OCI-LY1 (cell line): ENCODE measurements around the gene TMOD3.
"Not testable (repeated sequence)": the region's sequence is repeated elsewhere in the genome, so short reads cannot be mapped to it uniquely, and the experiment has no call there.

Experiments
- H2AFZ ChIP-seq: fragments of 200-600 bp; sonication (generic), shearing (Covaris generic); 2 replicates; pipeline ENCODE4 v1.6.0; 2014; ENCODE audit warnings: antibody characterized with exemption, mild to moderate bottlenecking, low read length
- H3F3A ChIP-seq: fragments of 200-600 bp; sonication (generic), shearing (Covaris generic); 2 replicates; pipeline ENCODE4 v1.6.0; 2014; ENCODE audit warnings: mild to moderate bottlenecking, antibody characterized with exemption, low read length, moderate library complexity; ENCODE audit not compliant: insufficient read depth
- H3K27ac ChIP-seq: fragments of 200-600 bp; sonication (generic); 2 replicates; pipeline ENCODE4 v1.5.1; 2014; ENCODE audit warnings: low read length, mixed run types, mild to moderate bottlenecking, low read depth; ENCODE audit not compliant: poor library complexity, severe bottlenecking
- H3K27me3 ChIP-seq: fragments of 200-600 bp; sonication (generic); 2 replicates; pipeline ENCODE4 v1.6.0; 2014; ENCODE audit warnings: antibody characterized with exemption, mild to moderate bottlenecking, low read length, moderate library complexity; ENCODE audit not compliant: insufficient read depth
- H3K36me3 ChIP-seq: fragments of 200-600 bp; sonication (generic); 2 replicates; pipeline ENCODE4 v1.6.1; 2014; ENCODE audit warnings: mild to moderate bottlenecking, antibody characterized with exemption, low read length, moderate library complexity, mixed read lengths; ENCODE audit not compliant: insufficient read depth
- H3K4me1 ChIP-seq: fragments of 200-600 bp; sonication (generic); 2 replicates; pipeline ENCODE4 v1.5.1; 2014; ENCODE audit warnings: mild to moderate bottlenecking, low read length, moderate library complexity; ENCODE audit not compliant: insufficient read depth, severe bottlenecking
- H3K4me2 ChIP-seq: fragments of 200-600 bp; sonication (generic), shearing (Covaris generic); 2 replicates; pipeline ENCODE4 v1.6.1; 2014; ENCODE audit warnings: low read length
- H3K4me3 ChIP-seq: fragments of 200-600 bp; sonication (generic); 2 replicates; pipeline ENCODE4 v1.5.1; 2014; ENCODE audit warnings: low read length, low read depth, mild to moderate bottlenecking, mixed read lengths; ENCODE audit not compliant: poor library complexity, severe bottlenecking
- H3K79me2 ChIP-seq: fragments of 200-600 bp; shearing (Covaris generic); 2 replicates; pipeline ENCODE4 v1.6.1; 2016; ENCODE audit warnings: mixed run types, low read length, mixed read lengths; ENCODE audit not compliant: insufficient read depth
- H3K9ac ChIP-seq: fragments of 200-600 bp; sonication (generic), shearing (Covaris generic); 2 replicates; pipeline ENCODE4 v1.6.1; 2014; ENCODE audit warnings: mild to moderate bottlenecking, low read length, mixed read lengths
- H3K9me2 ChIP-seq: fragments of 200-600 bp; sonication (generic), shearing (Covaris generic); 2 replicates; pipeline ENCODE4 v1.6.1; 2014; ENCODE audit warnings: low read depth, mild to moderate bottlenecking, low read length, mixed read lengths
- H3K9me3 ChIP-seq: fragments of 200-600 bp; shearing (Covaris generic); 2 replicates; pipeline ENCODE4 v1.6.1; 2014; ENCODE audit warnings: low read length, mixed read lengths
- H4K20me1 ChIP-seq: fragments of 200-600 bp; sonication (generic), shearing (Covaris generic); 2 replicates; pipeline ENCODE4 v1.6.0; 2016; ENCODE audit warnings: mild to moderate bottlenecking, low read length; ENCODE audit not compliant: insufficient read depth
- EZH2 ChIP-seq: fragments of 200-600 bp; sonication (generic), shearing (Covaris generic); IDR thresholded peaks from 2 replicates; pipeline ENCODE4 v1.8.0; 2017; ENCODE audit warnings: borderline replicate concordance, mixed run types, mild to moderate bottlenecking, antibody characterized with exemption, low read length, moderate library complexity, mixed read lengths
- TF ChIP-seq, protein P1 (sequence below): fragments of 200-600 bp; sonication (generic), shearing (Covaris generic); IDR thresholded peaks from 2 replicates; pipeline ENCODE4 v1.5.1; 2017; ENCODE audit warnings: mild to moderate bottlenecking, antibody characterized with exemption, low read length, moderate library complexity, mixed read lengths

The TMOD3 gene

DNA sequence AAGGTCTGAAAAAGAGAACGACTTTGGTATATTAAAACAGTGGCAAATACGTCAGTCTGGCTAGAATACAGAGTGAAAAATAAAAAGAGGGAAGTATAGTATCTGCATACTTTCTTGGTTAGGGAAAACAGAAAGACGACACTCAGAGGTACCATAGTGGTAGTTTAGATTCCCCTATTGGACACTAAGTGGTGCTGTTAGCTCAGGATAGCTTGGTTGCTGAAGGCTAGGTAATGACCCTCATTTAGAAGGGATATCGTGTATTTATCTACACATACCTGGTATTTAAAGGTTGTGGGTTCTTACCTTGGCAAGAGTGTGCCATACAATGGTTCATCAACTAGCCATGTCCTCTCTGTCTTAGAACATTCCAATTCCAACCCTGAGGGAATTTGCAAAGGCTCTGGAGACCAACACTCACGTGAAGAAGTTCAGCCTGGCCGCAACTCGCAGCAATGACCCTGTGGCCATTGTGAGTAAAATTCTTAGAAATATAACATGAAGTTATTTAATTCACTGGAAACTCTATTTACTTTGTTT lies 47.0 kb upstream of the TMOD3 start:
- no peak overlapping the region for H3K27ac ChIP-seq
- H3K27me3 ChIP-seq, result no peaks in the 10 kb centered on the region
- no peaks in the 10 kb centered on the region for H4K20me1 ChIP-seq
- H3K36me3 ChIP-seq, result no peaks in the 10 kb centered on the region
- H3K79me2 ChIP-seq, result no peaks in the 10 kb centered on the region
- TF ChIP-seq EZH2, result no peak
- TF ChIP-seq, protein P1, sequence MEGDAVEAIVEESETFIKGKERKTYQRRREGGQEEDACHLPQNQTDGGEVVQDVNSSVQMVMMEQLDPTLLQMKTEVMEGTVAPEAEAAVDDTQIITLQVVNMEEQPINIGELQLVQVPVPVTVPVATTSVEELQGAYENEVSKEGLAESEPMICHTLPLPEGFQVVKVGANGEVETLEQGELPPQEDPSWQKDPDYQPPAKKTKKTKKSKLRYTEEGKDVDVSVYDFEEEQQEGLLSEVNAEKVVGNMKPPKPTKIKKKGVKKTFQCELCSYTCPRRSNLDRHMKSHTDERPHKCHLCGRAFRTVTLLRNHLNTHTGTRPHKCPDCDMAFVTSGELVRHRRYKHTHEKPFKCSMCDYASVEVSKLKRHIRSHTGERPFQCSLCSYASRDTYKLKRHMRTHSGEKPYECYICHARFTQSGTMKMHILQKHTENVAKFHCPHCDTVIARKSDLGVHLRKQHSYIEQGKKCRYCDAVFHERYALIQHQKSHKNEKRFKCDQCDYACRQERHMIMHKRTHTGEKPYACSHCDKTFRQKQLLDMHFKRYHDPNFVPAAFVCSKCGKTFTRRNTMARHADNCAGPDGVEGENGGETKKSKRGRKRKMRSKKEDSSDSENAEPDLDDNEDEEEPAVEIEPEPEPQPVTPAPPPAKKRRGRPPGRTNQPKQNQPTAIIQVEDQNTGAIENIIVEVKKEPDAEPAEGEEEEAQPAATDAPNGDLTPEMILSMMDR, result peak; percentile 32; the same call in 1 of the 2 replicates
- no peaks in the 10 kb centered on the region for H3F3A ChIP-seq
- H3K9me3 ChIP-seq, result 0 out of 2 replicates have a peak, but pooled peaks cover 6% of the 10 kb centered on the region
- H3K9me2 ChIP-seq, result no peaks in the 10 kb centered on the region
- H3K4me3 ChIP-seq, result no peak overlapping the region
- no peaks in the 10 kb centered on the region for H3K4me1 ChIP-seq
- no peak overlapping the region for H3K4me2 ChIP-seq
- no peak overlapping the region for H3K9ac ChIP-seq
- no peak overlapping the region for H2AFZ ChIP-seq

DNA sequence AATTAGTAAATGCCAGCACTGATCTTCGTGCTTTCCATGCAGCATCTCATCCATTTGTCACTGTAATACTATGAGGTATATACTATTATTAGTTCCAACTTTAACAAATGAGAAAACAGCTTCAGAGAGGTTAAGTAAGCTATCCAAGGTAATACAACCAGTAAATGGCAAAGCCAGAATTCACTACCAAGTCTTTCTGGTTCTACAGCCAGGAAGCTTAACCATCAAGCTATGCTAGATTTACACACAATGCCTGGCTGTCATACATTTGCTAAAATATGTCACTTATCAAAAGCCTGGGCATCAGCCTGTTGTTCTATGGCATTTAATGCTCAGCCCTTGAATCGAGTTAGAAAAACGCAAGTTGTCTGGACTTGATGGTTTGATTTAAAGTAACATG lies 45.5 kb upstream of the TMOD3 start:
- Histone ChIP-seq H3F3A (no peaks in the 10 kb centered on the region), H2AFZ (no peak overlapping the region), H3K79me2 (no peaks in the 10 kb centered on the region), H3K9ac (no peak overlapping the region), H3K4me2 (no peak overlapping the region), H3K36me3 (no peaks in the 10 kb centered on the region), H3K27me3 (no peaks in the 10 kb centered on the region), H4K20me1 (no peaks in the 10 kb centered on the region), H3K9me3 (0 out of 2 replicates have a peak, but pooled peaks cover 6% of the 10 kb centered on the region), H3K4me1 (no peaks in the 10 kb centered on the region), H3K4me3 (no peak overlapping the region), H3K27ac (no peak overlapping the region), H3K9me2 (no peaks in the 10 kb centered on the region)
- TF ChIP-seq, protein P1, result no peak
- TF ChIP-seq EZH2, result no peak

DNA sequence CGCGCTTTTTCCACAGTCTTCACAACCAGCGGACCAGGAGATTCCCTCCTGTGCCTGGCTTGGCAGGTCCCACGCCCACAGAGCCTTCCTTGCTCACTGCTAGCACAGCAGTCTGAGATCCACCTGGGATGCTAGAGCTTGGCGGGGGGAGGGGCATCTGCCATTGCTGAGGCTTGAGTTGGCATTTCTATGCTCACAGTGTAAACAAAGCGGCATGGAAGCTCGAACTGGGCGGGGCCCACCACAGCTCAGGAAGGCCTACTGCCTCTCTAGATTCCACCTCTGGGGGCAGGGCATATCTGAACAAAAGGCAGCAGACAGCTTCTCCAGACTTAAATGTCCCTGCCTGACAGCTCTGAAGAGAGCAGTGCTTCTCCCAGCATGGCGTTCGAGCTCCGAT lies 42.3 kb upstream of the TMOD3 start:
- not testable (repeated sequence) for H3K79me2 ChIP-seq, H3K4me3 ChIP-seq, H3K27ac ChIP-seq, H2AFZ ChIP-seq, H4K20me1 ChIP-seq, H3K9me3 ChIP-seq, H3K4me1 ChIP-seq, H3K27me3 ChIP-seq, H3K9me2 ChIP-seq, H3K9ac ChIP-seq, H3K4me2 ChIP-seq, H3F3A ChIP-seq, H3K36me3 ChIP-seq

DNA sequence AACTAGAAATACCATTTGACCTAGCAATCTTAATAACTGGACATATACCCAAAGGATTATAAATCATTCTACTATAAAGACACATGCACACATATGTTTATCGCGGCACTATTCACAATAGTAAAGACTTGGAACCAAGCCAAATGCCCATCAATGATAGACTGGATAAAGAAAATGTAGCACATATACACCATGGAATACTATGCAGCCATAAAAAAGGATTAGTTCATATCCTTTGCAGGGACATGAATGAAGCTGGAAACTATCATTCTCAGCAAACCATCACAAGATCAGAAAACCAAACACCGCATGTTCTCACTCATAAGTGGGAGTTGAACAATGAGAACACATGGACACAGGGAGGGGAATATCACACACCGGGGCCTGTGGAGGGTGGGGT lies 37.0 kb upstream of the TMOD3 start:
- not testable (repeated sequence) for H3K36me3 ChIP-seq, H4K20me1 ChIP-seq, H2AFZ ChIP-seq, H3K79me2 ChIP-seq, H3F3A ChIP-seq, H3K4me2 ChIP-seq, H3K9me3 ChIP-seq, H3K9me2 ChIP-seq, H3K9ac ChIP-seq, H3K4me1 ChIP-seq, H3K27me3 ChIP-seq, H3K4me3 ChIP-seq, H3K27ac ChIP-seq
